H9 (cell line): Measurements from ENCODE around the gene ZMIZ2. TPM values are rescaled to one million over a fixed set of nuclear protein-coding genes. Genes with fewer than 3 reads are reported as not detected.

Experiments used
- DNase-seq: peaks from one replicate; pipeline ENCODE4 v3.0.0-alpha.2; 2017
- H2AFZ ChIP-seq: one replicate; pipeline ENCODE4 v1.6.1; 2013; ENCODE audit warnings: mild to moderate bottlenecking, low read length, control low read depth, moderate library complexity
- H2AK5ac ChIP-seq: 2 replicates; pipeline ENCODE4 v1.6.1; 2013; ENCODE audit warnings: low read length, control low read depth, mixed read lengths; ENCODE audit not compliant: insufficient read length
- H2BK120ac ChIP-seq: one replicate; pipeline ENCODE4 v1.6.1; 2013; ENCODE audit warnings: low read depth, mild to moderate bottlenecking, low read length, control low read depth, inconsistent platforms; ENCODE audit not compliant: poor library complexity, severe bottlenecking
- H2BK12ac ChIP-seq: 2 replicates; pipeline ENCODE4 v1.6.1; 2013; ENCODE audit warnings: low read length, control low read depth, mixed read lengths, low read depth; ENCODE audit not compliant: insufficient read length
- H2BK15ac ChIP-seq: 2 replicates; pipeline ENCODE4 v1.6.1; 2013; ENCODE audit warnings: low read depth, low read length, control low read depth
- H2BK20ac ChIP-seq: one replicate; pipeline ENCODE4 v1.6.1; 2013; ENCODE audit warnings: low read depth, mild to moderate bottlenecking, low read length, control low read depth, inconsistent platforms; ENCODE audit not compliant: poor library complexity, severe bottlenecking
- H2BK5ac ChIP-seq: 2 replicates; pipeline ENCODE4 v1.6.1; 2013; ENCODE audit warnings: low read length, control low read depth, mixed read lengths; ENCODE audit not compliant: insufficient read length
- H3K14ac ChIP-seq: 2 replicates; pipeline ENCODE4 v1.6.1; 2013; ENCODE audit warnings: low read length, control low read depth; ENCODE audit not compliant: insufficient read depth
- H3K18ac ChIP-seq: 2 replicates; pipeline ENCODE4 v1.6.1; 2013; ENCODE audit warnings: low read depth, mild to moderate bottlenecking, mixed read lengths, low read length, control low read depth; ENCODE audit not compliant: insufficient read length
- H3K23ac ChIP-seq: 2 replicates; pipeline ENCODE4 v1.6.1; 2013; ENCODE audit warnings: low read length, control low read depth, mixed read lengths, low read depth; ENCODE audit not compliant: insufficient read length
- H3K23me2 ChIP-seq: 2 replicates; pipeline ENCODE4 v1.6.1; 2013; ENCODE audit warnings: low read depth, mild to moderate bottlenecking, mixed read lengths, low read length, control low read depth; ENCODE audit not compliant: insufficient read length, poor library complexity, severe bottlenecking
- H3K27ac ChIP-seq: 2 replicates; pipeline ENCODE4 v1.5.1; 2013; ENCODE audit warnings: low read length, control low read depth, mixed read lengths, low read depth; ENCODE audit not compliant: insufficient read length
- H3K27me3 ChIP-seq: 2 replicates; pipeline ENCODE4 v1.6.1; 2013; ENCODE audit warnings: low read length, control low read depth, inconsistent platforms; ENCODE audit not compliant: insufficient read depth
- H3K4ac ChIP-seq: 2 replicates; pipeline ENCODE4 v1.6.1; 2013; ENCODE audit warnings: low read depth, mild to moderate bottlenecking, control low read depth, inconsistent platforms, low read length, moderate library complexity
- H3K4me1 ChIP-seq: 2 replicates; pipeline ENCODE4 v1.6.1; 2013; ENCODE audit warnings: low read length, control low read depth, inconsistent platforms; ENCODE audit not compliant: insufficient read depth
- H3K4me2 ChIP-seq: 2 replicates; pipeline ENCODE4 v1.6.1; 2013; ENCODE audit warnings: low read length, control low read depth, mixed read lengths; ENCODE audit not compliant: insufficient read length, insufficient read depth
- H3K56ac ChIP-seq: 2 replicates; pipeline ENCODE4 v1.6.1; 2013; ENCODE audit warnings: low read depth, mild to moderate bottlenecking, mixed read lengths, low read length, control low read depth; ENCODE audit not compliant: insufficient read length
- H3K79me1 ChIP-seq: 2 replicates; pipeline ENCODE4 v1.6.1; 2013; ENCODE audit warnings: low read depth, mild to moderate bottlenecking, moderate library complexity, low read length, control low read depth, inconsistent platforms; ENCODE audit not compliant: insufficient read depth, poor library complexity, severe bottlenecking
- H3K79me2 ChIP-seq: 2 replicates; pipeline ENCODE4 v1.6.1; 2013; ENCODE audit warnings: low read length, control low read depth, inconsistent platforms; ENCODE audit not compliant: insufficient read depth
- H3K9ac ChIP-seq: 2 replicates; pipeline ENCODE4 v1.6.1; 2013; ENCODE audit warnings: low read length, control low read depth, mixed read lengths; ENCODE audit not compliant: insufficient read length; ENCODE audit errors: extremely low read depth
- H3K9me3 ChIP-seq: one replicate; pipeline ENCODE4 v1.6.1; 2013; ENCODE audit warnings: low read depth, low read length, inconsistent platforms; ENCODE audit not compliant: control insufficient read depth
- H3T11ph ChIP-seq: one replicate; pipeline ENCODE4 v1.6.1; 2013; ENCODE audit warnings: mild to moderate bottlenecking, low read length, control low read depth, inconsistent platforms
- H4K20me1 ChIP-seq: one replicate; pipeline ENCODE4 v1.6.1; 2013; ENCODE audit not compliant: control insufficient read depth, insufficient read length, insufficient read depth
- H4K5ac ChIP-seq: 2 replicates; pipeline ENCODE4 v1.6.1; 2013; ENCODE audit warnings: low read depth, mild to moderate bottlenecking, mixed read lengths, low read length, control low read depth; ENCODE audit not compliant: insufficient read length
- H4K8ac ChIP-seq: replicated peaks from 2 replicates; pipeline ENCODE4 v1.6.1; 2013; ENCODE audit warnings: low read length, control low read depth, mixed read lengths, low read depth; ENCODE audit not compliant: insufficient read length
- H4K91ac ChIP-seq: 2 replicates; pipeline ENCODE4 v1.6.1; 2013; ENCODE audit warnings: low read depth, mild to moderate bottlenecking, moderate library complexity, mixed read lengths, low read length, control low read depth; ENCODE audit not compliant: insufficient read length
- H3K27ac Mint-ChIP-seq, 3 experiments: 2 replicates in 2 of 3; 3 replicates in 1 of 3; pipeline ENCODE4 v1.8.0; 2020 to 2021; ENCODE audit warnings: mixed read lengths in 3 of 3, mild to moderate bottlenecking in 1 of 3, moderate library complexity in 1 of 3
- H3K27me3 Mint-ChIP-seq: 2 replicates; pipeline ENCODE4 v1.8.0; 2021; ENCODE audit warnings: low read depth, mild to moderate bottlenecking, moderate library complexity, mixed read lengths
- H3K36me3 Mint-ChIP-seq, 3 experiments: 2 replicates in 2 of 3; 3 replicates in 1 of 3; pipeline ENCODE4 v1.8.0; 2020 to 2021; ENCODE audit warnings: low read depth in 3 of 3, mixed read lengths in 3 of 3; ENCODE audit not compliant: insufficient read depth in 1 of 3
- H3K4me1 Mint-ChIP-seq, 2 experiments: 2 replicates each; pipeline ENCODE4 v1.8.0; 2020; ENCODE audit warnings: mixed read lengths in 2 of 2
- H3K4me3 Mint-ChIP-seq, 2 experiments: 2 replicates in 1 of 2; 3 replicates in 1 of 2; pipeline ENCODE4 v1.8.0; 2020 to 2021; ENCODE audit warnings: mild to moderate bottlenecking in 2 of 2, mixed read lengths in 2 of 2, moderate library complexity in 1 of 2
- H3K9me3 Mint-ChIP-seq, 2 experiments: 2 replicates in 1 of 2; 3 replicates in 1 of 2; pipeline ENCODE4 v1.8.0; 2020; ENCODE audit warnings: mild to moderate bottlenecking in 2 of 2, mixed read lengths in 2 of 2, moderate library complexity in 1 of 2
- WGBS: extraction: QIAGEN DNeasy Blood & Tissue Kit; methylation state at CpG from one replicate; pipeline ENCODE4 v1.1.7; 2013; ENCODE audit warnings: missing lambda C conversion rate, low lambda C conversion rate, mixed read lengths; ENCODE audit not compliant: insufficient read length; ENCODE audit errors: extremely low coverage; 5-methylcytosine and 5-hydroxymethylcytosine counted together
- total RNA-seq: library from RNA; stranded (reverse); gene quantifications from 2 replicates; pipeline ENCODE4 v1.2.1, GENCODE V29; 2021
- TF ChIP-seq, protein P1 (sequence below): fragments of 200-600 bp; sonication (generic); conservative IDR thresholded peaks from 3 replicates; pipeline ENCODE4 v1.8.0; 2021; ENCODE audit warnings: antibody characterized with exemption, mild to moderate bottlenecking

ZMIZ2 gene
- total RNA-seq, 1 experiment from 2014 or later: 72.9 TPM

DNA sequence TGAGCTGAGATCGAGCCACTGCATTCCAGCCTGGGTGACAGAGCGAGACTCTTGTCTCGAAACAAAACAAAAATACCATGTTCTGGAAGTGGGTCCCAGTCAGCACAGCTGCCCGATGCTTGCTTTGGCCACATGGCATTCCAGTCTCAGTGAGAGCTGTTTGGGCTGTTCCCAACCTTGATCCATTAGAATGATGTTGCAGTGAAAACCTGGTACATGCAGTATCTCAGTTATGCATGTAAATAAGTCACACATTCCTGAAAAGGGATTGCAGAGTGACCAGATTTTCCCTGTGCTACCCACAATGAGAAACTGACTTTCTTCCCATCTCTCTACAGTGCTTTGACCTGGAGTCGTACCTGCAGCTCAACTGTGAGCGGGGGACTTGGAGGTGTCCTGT, 15.4 kb downstream of the ZMIZ2 start:
- Histone ChIP-seq H2AFZ (no peak overlapping the region), H2BK20ac (no peak overlapping the region), H2BK12ac (no peak overlapping the region), H3K56ac (no peak overlapping the region), H3K27ac (no peak overlapping the region), H4K20me1 (no peaks in the 10 kb centered on the region), H3K79me1 (no peaks in the 10 kb centered on the region), H2BK120ac (no peak overlapping the region), H3T11ph (no peak overlapping the region), H3K9ac (no peak overlapping the region), H3K9me3 (no peaks in the 10 kb centered on the region), H3K23ac (no peak overlapping the region), H4K8ac (no peak overlapping the region), H3K18ac (no peak overlapping the region), H3K27me3 (no peaks in the 10 kb centered on the region), H3K4ac (no peak overlapping the region), H2BK5ac (no peak overlapping the region), H3K14ac (no peak overlapping the region), H3K79me2 (no peaks in the 10 kb centered on the region), H3K4me2 (no peak overlapping the region), H2BK15ac (no peak overlapping the region), H3K23me2 (no peaks in the 10 kb centered on the region), H2AK5ac (no peak overlapping the region), H4K91ac (no peak overlapping the region), H3K4me1 (no peaks in the 10 kb centered on the region), H4K5ac (no peak overlapping the region)
- Mint-ChIP-seq H3K27ac (no peak overlapping the region), H3K9me3 (no peaks in the 10 kb centered on the region), H3K4me3 (no peak overlapping the region), H3K36me3 (peaks cover 43 to 86% (median 83%) of the 10 kb centered on the region in 3 experiments; a peak in 6 of 7 replicates), H3K27me3 (no peaks in the 10 kb centered on the region), H3K4me1 (peaks cover 5 to 15% of the 10 kb centered on the region in 2 experiments)
- no peak for DNase-seq
- TF ChIP-seq, protein P1, sequence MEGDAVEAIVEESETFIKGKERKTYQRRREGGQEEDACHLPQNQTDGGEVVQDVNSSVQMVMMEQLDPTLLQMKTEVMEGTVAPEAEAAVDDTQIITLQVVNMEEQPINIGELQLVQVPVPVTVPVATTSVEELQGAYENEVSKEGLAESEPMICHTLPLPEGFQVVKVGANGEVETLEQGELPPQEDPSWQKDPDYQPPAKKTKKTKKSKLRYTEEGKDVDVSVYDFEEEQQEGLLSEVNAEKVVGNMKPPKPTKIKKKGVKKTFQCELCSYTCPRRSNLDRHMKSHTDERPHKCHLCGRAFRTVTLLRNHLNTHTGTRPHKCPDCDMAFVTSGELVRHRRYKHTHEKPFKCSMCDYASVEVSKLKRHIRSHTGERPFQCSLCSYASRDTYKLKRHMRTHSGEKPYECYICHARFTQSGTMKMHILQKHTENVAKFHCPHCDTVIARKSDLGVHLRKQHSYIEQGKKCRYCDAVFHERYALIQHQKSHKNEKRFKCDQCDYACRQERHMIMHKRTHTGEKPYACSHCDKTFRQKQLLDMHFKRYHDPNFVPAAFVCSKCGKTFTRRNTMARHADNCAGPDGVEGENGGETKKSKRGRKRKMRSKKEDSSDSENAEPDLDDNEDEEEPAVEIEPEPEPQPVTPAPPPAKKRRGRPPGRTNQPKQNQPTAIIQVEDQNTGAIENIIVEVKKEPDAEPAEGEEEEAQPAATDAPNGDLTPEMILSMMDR: no peak
- WGBS: no CpG with 5 or more reads among the region's 6 CpGs
